Astrocyte of the spinal cord (primary cell): ENCODE measurements around the gene PHLDA2.

Experiments used
- DNase-seq: peaks from one replicate; pipeline ENCODE4 v3.0.0; 2011; ENCODE audit warnings: low read depth, low spot score
- H3K4me3 ChIP-seq: 2 replicates; pipeline ENCODE4 v1.5.1; 2011; ENCODE audit warnings: low read depth, mild to moderate bottlenecking, low read length, moderate library complexity
- in situ Hi-C: cut with HindIII; loops from 2 replicates; pipeline ENCODE4 v1.10.0; 2017; ENCODE audit warnings: low sequenced_read_pairs
- TF ChIP-seq, protein P1 (sequence below): IDR thresholded peaks from 2 replicates; pipeline ENCODE4 v1.5.1; 2012; ENCODE audit warnings: low read depth, mild to moderate bottlenecking, low read length, inconsistent platforms

PHLDA2 gene

DNA sequence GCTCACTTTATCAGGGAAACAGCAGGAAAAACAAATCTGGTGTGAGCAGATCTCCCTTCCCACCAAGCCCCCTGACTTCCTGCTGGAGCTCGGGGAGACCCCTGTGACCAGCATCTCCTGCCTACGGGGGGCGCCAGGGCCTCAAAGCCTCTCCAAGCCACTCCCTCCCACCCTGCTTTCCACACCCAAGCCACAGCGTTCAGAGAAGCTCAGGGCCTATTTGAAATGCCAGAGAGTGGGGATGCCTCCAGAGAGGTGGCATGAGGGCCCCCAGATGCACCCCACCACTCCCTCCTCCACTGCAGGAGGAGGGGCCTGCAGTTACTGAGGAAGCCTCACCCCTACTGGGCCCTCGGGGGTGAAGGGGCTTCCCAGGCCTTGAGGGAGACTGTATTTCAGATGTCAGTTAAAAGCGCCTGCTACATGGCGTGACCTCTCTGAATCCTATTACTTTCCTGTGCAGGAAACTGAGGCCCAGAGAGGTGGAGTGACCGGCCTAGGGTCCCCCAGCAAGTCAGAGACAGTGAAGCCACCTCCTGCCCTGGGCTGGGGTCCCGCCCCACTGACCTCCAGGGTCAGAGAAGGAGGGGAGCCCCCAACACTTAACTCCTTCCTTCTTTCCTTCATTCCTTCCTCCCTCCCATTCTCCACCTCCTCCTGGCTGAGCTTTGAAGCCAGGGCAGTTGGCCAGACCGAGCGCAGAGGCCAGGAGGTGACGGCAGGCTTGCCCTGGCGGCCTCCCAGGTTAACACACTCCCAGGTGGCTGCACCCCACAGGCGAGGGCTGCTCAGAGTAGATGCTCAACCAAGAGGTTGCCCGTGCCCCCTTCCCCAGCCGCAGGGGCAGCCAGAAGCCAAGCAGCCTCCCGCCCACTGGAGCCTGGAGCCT lies 37.6 kb downstream of the PHLDA2 start:
- DNase-seq, result peak; percentile 17
- peak overlapping the region; percentile 42 for H3K4me3 ChIP-seq
- TF ChIP-seq, protein P1, sequence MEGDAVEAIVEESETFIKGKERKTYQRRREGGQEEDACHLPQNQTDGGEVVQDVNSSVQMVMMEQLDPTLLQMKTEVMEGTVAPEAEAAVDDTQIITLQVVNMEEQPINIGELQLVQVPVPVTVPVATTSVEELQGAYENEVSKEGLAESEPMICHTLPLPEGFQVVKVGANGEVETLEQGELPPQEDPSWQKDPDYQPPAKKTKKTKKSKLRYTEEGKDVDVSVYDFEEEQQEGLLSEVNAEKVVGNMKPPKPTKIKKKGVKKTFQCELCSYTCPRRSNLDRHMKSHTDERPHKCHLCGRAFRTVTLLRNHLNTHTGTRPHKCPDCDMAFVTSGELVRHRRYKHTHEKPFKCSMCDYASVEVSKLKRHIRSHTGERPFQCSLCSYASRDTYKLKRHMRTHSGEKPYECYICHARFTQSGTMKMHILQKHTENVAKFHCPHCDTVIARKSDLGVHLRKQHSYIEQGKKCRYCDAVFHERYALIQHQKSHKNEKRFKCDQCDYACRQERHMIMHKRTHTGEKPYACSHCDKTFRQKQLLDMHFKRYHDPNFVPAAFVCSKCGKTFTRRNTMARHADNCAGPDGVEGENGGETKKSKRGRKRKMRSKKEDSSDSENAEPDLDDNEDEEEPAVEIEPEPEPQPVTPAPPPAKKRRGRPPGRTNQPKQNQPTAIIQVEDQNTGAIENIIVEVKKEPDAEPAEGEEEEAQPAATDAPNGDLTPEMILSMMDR, result peak; percentile 34
- in situ Hi-C loops, result no loop called here

DNA sequence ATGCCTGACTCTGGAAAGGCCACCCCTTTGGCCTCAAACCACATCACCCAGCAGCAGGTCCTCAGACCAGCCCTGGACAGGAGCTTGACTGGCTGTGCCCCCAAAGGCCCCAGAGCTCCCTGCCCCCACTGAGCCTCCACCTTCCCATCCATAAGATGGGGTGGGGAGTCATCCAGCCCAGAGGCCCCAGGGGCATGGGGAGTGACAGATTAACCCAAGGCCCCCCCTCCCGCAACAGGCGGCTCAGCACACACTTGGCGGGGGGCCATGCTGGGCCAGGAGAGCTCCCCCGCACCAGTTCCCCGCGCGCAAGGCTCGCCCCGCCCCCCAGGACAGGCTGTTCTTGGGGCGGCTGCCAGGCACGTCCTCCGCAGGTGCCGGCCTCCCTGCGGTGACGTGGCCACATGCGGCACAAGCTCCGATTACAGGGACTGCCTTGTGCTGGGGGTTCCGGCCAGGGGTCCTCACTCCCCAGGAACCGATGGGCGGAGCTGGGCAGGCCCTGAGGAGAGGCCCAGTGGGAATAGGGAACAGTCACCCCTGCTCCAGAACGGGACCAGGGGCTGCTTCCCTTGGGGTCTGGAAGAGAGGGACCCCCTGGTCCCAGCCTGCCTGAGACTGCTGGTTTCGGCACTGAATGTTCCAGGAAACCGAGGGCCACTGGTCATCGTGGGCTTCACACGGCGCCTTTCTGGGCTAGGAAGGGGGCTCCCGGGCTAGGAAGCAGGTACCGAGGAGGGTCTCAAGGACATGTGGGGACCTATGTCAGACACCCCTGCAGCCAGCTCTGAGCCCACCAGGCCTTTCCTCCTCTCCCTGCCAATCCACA lies 38.5 kb downstream of the PHLDA2 start:
- in situ Hi-C loops, result no loop called here
- peak; percentile 46 for DNase-seq
- H3K4me3 ChIP-seq, result no peak overlapping the region
- TF ChIP-seq, protein P1, result no peak

DNA sequence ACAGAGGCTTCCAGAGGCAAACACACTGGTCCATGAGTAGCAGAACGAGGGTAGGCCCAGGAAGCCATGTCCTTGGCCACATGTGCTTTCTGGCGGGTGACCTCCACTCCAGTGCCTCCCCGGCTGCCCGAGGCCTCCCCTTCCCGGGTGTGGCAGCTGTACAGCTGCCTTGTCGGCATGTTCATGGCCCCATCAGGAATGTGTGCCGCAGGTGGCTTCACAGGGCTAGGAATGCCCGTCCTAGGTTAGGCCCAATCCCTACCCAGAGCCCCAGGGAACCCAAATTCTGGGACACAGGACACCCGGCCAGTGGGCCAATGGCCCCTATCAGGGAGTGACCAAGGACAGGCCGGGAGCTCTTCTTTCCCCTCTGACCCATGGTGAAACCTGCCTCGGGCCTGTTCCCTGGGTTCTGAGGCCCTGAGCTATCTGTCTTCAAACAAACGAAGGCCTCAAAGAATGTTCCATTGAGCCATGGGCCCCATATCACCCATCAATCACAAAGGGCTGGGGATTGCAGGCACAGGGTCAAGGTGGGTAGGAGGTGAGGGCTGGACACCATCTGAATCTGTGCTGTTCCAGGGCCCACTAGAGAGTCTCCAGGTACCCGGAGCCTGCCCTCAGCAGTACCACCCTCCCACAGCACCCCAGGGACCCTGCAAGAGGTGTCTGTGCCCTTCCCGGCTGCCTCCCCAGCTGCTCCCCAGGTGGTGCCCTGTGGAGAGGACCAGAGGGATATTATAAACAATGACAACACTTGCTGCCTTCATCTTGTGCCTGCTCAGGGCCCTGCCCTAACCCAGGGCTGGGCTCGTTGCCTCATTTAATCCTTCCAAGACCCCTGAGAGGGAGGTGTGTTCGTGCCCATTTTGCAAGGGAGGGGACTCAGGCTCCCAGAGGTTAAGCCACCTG lies 39.6 kb downstream of the PHLDA2 start:
- no peak overlapping the region for H3K4me3 ChIP-seq
- TF ChIP-seq, protein P1, result no peak
- DNase-seq, result no peak
- in situ Hi-C loops, result no loop called here

DNA sequence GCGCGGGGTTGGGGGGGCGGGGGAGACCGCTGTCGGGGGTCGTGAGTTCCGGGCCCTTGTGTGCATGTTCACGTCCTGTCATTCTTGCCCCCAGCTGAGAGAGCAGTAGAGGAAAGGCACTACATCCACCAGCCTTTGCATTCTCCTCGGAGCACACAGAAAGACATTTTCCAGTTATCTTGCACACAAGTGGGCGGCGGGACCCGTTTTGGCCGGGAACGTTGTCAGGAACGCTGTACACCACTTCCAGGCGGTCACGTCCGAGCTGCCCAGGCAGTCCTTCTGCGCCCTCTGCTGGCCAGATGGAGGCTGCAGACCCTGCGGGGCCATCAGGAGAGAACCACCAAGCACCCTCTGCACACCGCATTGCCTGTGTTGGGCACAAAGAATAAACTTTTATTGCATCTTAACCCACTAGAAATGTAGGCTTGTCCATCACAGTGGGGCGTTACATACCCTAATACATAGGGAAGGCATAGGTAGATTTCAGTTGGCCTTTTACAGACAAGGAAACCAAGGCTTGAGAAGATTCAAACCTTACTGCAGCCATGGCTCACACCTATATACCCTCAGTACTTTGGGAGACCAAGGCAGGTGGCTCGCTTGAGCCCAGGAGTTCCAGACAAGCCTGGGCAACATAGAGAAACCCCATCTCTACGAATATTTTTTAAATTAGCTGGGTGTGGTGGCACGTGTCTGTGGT lies 40.8 kb downstream of the PHLDA2 start:
- in situ Hi-C loops, result no loop called here
- DNase-seq, result peak; percentile 84
- TF ChIP-seq, protein P1, result peak; percentile 99
- no peak overlapping the region for H3K4me3 ChIP-seq

DNA sequence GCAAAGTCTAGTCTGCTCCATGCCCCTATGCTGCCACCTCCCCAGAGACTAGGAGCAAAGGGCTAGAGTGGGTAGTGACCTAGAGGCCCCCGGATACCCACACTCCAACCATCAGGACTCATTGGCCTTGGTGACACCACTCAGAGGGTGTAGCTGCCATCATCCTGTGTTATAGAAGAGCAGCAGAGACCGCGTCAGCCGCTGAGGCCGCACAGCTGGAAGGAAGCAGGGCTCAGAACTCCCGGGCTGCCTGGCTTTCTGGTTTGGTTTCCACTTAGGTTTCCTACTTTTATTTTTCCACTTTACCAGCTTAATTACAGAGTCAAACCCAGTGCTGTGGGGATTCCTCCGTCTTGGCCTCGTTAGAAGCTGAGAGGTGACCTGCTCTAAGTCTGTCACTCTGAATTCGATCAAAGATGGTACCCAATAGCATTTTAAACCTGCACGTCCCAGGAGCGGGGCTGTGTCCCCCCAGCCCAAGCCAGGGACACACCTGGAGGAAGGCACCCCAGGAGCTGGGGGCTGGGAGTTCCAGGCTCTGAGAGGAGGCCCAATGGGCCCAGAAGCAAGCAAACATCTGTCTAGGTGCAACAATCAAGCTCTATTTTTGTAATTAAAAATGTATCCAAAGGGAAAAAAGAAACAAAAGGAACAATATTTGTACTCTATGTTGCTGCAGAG lies 41.6 kb downstream of the PHLDA2 start:
- TF ChIP-seq, protein P1, result no peak
- DNase-seq, result no peak
- in situ Hi-C loops, result no loop called here

More for the DNA sequence above, 41.6 kb downstream of the PHLDA2 start:
- H3K4me3 ChIP-seq, result no peak overlapping the region
